ENCODE data around the gene TEDC2. TPM values are rescaled to one million over a fixed set of nuclear protein-coding genes. Genes with fewer than 3 reads are reported as not detected.

TEDC2 gene, protein sequence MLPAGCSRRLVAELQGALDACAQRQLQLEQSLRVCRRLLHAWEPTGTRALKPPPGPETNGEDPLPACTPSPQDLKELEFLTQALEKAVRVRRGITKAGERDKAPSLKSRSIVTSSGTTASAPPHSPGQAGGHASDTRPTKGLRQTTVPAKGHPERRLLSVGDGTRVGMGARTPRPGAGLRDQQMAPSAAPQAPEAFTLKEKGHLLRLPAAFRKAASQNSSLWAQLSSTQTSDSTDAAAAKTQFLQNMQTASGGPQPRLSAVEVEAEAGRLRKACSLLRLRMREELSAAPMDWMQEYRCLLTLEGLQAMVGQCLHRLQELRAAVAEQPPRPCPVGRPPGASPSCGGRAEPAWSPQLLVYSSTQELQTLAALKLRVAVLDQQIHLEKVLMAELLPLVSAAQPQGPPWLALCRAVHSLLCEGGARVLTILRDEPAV
- total RNA-seq (2022; extraction: Qiagen RNA extraction; ENCODE audit: low read depth), result 16.3 to 25.4 TPM (median 22.3 TPM) in 5 replicates

DNA sequence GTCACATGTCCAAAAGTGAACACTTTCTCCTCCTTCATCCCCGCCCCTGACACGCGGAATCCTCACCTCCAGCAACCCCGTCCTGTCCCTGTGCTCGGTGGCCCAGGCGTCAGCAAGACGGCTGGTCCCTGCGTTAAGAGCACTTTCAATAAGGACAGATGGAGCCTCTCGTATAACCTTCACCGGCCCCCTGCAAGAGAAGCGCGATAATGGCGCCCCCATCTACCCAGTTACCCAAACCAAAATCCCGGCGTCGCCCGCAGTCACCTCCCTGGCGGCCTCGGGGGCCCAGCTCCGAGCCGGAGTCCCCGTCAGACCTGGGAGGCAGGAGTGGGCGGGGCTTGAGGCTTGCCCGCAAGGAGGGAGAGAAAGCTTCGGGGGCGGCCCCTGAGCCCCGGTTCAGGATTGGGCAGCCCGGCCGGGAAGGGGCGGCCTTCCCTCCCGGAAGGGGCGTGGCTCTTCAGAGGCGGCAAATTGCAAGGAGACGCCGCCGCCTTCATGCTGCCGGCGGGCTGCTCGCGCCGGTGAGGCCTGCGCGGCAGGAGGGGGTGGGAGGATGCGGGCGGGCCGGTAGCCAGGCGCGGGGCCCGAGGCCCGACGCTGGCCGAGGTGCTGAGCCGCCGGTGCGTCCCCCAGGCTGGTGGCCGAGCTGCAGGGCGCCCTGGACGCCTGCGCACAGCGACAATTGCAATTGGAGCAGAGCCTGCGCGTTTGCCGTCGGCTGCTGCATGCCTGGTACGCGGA lies at the start of gene TEDC2:
Gene TEDC2, plus strand, starts transcription at position 463 of the 744 bp plus-strand sequence. Its CDS starts 36 bp downstream, at position 499.

DNA sequence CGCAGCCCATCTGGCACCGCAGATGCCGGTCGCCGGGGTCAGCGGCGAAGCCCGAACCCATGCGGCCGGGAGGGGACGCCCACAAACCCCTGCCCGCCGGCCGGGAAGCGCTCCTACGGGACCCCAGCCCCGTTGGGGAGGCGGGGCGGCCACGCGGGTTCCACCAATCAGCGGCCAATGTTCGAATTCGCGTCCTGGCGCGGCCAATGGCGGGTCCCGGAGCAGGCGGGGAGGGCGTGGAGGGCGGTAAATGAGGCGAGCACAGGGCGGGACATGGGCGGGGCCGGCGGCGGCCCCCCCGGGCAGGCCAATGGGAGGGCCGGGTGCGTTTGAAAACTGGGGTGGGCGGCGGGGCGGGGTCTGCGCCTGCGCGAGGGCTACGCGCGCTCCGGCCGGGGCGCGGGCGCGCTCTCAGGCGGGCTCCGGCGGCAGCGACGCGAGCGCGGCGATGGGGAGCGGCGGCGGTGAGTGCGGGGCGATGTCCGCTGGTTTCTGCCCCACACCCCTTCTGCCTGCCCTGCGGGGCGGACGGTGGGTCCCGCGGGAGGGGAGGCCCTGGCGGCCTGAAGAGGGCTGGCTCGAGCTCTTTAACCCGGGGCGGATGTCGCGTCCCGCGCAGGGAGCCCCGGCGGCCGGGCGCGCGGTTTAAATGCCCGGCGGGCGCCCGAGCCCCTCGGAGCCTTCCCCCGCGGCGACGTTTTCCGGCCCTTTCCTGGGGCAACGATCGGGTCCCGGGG lies 30.7 kb upstream of the TEDC2 start, which contains the start of gene CCNF:
Gene CCNF, plus strand, starts transcription at position 414 of the 737 bp plus-strand sequence. Its CDS starts 35 bp downstream, at position 449.

DNA sequence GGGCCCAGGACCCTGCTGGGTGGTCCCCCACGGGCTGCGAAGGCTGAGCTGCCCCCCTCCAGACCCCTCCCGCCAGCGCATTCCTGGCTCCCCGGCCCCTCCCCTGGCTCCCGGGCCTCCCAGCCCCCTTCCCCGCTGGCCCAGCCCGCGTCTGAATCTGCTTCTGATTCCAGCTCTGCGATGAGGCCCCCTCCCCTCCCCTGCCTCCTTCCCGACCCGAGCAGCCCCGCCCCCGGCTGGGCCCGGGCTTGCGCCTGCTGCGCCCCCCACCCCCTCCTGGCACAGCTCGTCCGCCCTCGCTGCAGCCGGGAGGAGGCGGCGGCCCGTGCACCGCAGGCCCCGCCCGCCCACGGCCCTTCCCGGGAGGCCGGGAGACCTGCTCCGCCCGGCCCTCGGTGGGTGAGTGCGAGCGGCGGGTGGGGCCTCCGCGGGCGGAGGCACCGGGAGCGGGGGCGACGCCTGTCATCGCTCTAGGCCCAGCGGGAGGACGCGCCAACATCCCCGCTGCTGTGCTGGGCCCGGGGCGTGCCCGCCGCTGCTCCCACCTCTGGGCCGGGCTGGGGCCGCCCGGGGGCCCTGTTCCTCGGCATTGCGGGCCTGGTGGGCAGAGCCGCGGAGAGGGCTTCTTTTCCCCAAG lies 11.2 kb downstream of the TEDC2 start, which contains the start of gene NTN3:
Gene NTN3, plus strand, starts transcription at position 282 of the 637 bp plus-strand sequence. CDS start 405 bp downstream, outside the sequence.

DNA sequence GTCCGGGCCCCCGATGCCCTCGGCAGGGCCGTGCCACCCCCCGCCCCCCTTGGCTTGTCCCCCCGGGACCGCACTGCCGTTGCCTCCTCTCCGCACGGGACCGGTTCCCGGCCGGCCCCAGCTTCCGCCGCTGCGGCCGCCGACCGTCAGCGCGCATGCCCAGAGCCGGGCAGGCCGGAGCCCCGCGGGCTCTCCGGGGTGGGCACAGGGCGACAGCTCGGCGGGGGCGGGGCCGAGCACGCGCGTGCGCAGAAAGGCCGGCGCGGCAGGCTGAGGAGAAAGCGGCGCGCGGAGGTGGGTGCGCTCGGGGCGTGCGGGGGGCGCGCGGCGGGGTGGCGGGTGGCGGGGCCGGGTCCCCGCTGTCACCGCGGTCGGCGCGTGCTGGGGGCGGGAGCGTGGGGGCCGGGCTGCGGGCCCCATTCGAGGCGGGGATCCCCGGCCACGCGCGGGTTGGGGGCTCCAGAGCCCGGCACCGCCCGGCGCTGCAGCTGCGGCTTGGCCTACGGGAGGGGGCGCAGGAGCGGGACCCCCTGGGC lies 15.0 kb downstream of the TEDC2 start, which contains the start of gene TBC1D24:
Gene TBC1D24, plus strand, starts transcription at position 251 of the 536 bp plus-strand sequence. CDS start 21,022 bp downstream, outside the sequence.

DNA sequence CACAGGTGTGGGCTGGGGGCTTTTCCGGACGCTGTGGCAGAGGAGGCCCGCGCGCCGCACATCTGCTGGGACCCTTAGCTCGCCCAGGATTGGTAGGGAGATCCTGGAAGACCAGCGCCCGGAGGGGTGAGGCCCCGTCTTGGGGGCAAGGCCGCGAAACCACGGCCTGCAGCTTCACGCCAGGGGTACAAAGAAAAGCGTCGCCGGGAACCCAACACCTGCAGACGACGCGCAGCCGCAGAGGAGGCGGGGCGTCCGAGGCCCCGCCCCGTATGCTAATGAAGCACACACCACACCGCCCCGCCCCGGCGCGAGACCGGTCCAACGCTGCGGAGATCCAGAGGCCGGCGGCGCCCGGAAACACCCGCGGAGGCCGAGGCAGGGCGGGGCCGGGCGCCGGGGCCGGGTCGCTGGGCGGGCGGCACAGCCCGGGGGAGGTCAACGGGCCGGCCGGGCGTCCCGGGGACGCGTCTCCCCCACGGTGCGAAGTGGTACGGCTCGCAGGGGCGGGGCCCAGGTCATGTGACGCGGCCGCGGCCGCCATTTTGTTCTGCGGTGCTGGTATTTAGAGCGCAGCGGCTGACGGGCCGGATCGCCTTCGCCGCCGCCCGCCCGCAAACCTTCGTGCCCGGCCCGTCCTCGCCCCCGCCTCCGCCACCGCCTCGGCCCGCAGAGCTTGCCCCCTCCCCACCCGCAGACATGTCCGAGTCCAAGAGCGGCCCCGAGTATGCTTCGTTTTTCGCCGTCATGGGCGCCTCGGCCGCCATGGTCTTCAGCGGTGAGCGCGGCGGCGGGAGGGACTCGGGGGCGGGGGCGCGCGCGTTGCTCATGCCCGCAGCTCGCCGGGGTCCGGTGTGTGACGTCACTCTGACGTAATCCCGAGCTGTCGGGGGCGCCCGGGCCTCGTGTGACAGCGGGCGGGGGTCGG lies 53.8 kb downstream of the TEDC2 start, which contains the start of gene ATP6V0C:
Gene ATP6V0C, plus strand, starts transcription at position 548 of the 928 bp plus-strand sequence. Its CDS starts 152 bp downstream, at position 700.

Other genes starting within 250 kb of the TEDC2 start
- gene BRICD5, start 249.2 kb upstream of the TEDC2 start, total RNA-seq (2022; extraction: Qiagen RNA extraction; ENCODE audit: low read depth), result 3.1 to 5.9 TPM (median 5.4 TPM) in 5 replicates
- gene PGP, start 245.3 kb upstream of the TEDC2 start, total RNA-seq (2022; extraction: Qiagen RNA extraction; ENCODE audit: low read depth), result 16.4 to 32.8 TPM (median 30.5 TPM) in 5 replicates
- gene E4F1, start 236.5 kb upstream of the TEDC2 start, total RNA-seq (2022; extraction: Qiagen RNA extraction; ENCODE audit: low read depth), result 18.2 to 26.6 TPM (median 23.6 TPM) in 5 replicates
- gene DNASE1L2, start 223.7 kb upstream of the TEDC2 start, total RNA-seq (2022; extraction: Qiagen RNA extraction; ENCODE audit: low read depth), result 0.63 to 1.3 TPM (median 1.2 TPM) in 5 replicates
- 42.5 to 84.9 TPM (median 76.3 TPM) in 5 replicates for gene ECI1, start 208.5 kb upstream of the TEDC2 start, total RNA-seq (2022; extraction: Qiagen RNA extraction; ENCODE audit: low read depth)
- 254 to 293 TPM (median 274 TPM) in 5 replicates for gene RNPS1, start 192.0 kb upstream of the TEDC2 start, total RNA-seq (2022; extraction: Qiagen RNA extraction; ENCODE audit: low read depth)
- gene ABCA3, start 119.4 kb upstream of the TEDC2 start, total RNA-seq (2022; extraction: Qiagen RNA extraction; ENCODE audit: low read depth), result 15.3 to 19.5 TPM (median 17.5 TPM) in 5 replicates
- 22.1 to 27.6 TPM (median 23.0 TPM) in 5 replicates for gene CCNF, start 30.7 kb upstream of the TEDC2 start, total RNA-seq (2022; extraction: Qiagen RNA extraction; ENCODE audit: low read depth)
- 0.03 TPM in 1 of 5 replicates, not detected in the others for gene NTN3, start 11.2 kb downstream of the TEDC2 start, total RNA-seq (2022; extraction: Qiagen RNA extraction; ENCODE audit: low read depth)
- 6.5 to 8.8 TPM (median 8.4 TPM) in 5 replicates for gene TBC1D24, start 15.0 kb downstream of the TEDC2 start, total RNA-seq (2022; extraction: Qiagen RNA extraction; ENCODE audit: low read depth)
- 133 to 281 TPM (median 229 TPM) in 5 replicates for gene ATP6V0C, start 53.8 kb downstream of the TEDC2 start, total RNA-seq (2022; extraction: Qiagen RNA extraction; ENCODE audit: low read depth)
- 14.6 to 31.9 TPM (median 22.0 TPM) in 5 replicates for gene AMDHD2, start 60.3 kb downstream of the TEDC2 start, total RNA-seq (2022; extraction: Qiagen RNA extraction; ENCODE audit: low read depth)
- 0.06 to 0.07 TPM in 2 of 5 replicates, not detected in the others for gene CEMP1, start 71.3 kb downstream of the TEDC2 start, total RNA-seq (2022; extraction: Qiagen RNA extraction; ENCODE audit: low read depth)
- 21.4 to 26.5 TPM (median 22.5 TPM) in 5 replicates for gene PDPK1, start 77.9 kb downstream of the TEDC2 start, total RNA-seq (2022; extraction: Qiagen RNA extraction; ENCODE audit: low read depth)
- 39.5 to 47.1 TPM (median 42.9 TPM) in 5 replicates for gene KCTD5, start 222.4 kb downstream of the TEDC2 start, total RNA-seq (2022; extraction: Qiagen RNA extraction; ENCODE audit: low read depth)

All from A549 treated with DMSO at 1 μM for 4 hours (cell line).